Colon (tissue), 2 donors: Measurements from ENCODE around the gene DYNC1LI2.
"Not testable (repeated sequence)": the region's sequence is repeated elsewhere in the genome, so short reads cannot be mapped to it uniquely, and the experiment has no call there.

Experiments
- FAIRE-seq: peaks from 2 replicates; lab custom pipeline; 2012; peaks lifted over from hg19 to GRCh38; lab: Jason Lieb, UNC
- donor health status: control.
- donor health status: control.

Gene DYNC1LI2

DNA sequence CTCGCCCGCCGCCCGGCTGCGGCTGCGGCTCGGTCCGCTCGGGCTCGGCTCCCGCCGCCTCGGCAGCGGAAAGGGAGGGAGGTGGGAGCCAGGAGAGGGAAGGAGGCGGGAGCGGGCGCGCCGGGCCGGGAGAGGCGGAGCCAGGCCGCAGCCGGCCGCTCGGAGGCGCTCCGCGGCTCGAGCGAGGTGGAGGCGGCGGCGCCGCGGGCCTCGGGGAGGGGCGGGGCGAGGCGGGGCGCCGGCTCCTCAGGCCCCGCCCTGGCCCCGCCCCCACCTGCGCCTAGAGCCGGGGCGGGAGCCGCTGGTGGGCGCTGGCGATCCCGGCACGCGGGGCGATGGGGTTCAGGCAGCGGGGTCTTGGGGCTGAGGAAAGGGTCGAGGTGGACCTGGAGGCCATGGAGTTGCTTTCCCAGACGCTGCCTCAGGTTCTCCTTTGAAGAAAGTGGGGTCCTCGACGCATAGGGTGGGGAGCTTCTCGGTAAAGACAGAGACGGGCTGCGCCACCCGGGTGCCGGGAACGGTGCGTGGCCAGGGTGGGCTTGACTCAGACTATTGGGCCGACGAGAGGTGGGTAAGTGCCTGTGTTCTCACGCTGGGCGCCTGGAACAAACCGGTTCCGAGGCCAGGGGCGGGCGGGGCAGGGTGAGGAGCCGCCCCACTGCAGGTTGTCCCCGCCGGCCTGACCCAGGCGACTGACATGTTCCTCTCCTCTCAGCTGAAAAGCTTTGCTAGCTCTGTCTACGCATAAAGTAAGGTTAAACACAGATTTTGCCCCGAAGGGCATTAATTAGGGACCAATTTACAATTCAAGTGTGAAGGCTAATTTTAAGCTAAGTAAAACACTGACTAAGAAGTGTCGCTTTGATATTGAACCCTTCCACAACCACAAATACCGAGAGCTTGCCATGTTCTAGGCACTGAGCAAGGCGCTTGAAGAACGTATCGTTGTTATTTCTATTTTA lies 54.5 kb downstream of the DYNC1LI2 start, which contains the start of gene CMTM4:
Gene CMTM4 (minus strand): TSS at position 75 of the 962 bp plus-strand sequence. CDS start 218 bp downstream, outside the sequence.
- FAIRE-seq: no peak

DNA sequence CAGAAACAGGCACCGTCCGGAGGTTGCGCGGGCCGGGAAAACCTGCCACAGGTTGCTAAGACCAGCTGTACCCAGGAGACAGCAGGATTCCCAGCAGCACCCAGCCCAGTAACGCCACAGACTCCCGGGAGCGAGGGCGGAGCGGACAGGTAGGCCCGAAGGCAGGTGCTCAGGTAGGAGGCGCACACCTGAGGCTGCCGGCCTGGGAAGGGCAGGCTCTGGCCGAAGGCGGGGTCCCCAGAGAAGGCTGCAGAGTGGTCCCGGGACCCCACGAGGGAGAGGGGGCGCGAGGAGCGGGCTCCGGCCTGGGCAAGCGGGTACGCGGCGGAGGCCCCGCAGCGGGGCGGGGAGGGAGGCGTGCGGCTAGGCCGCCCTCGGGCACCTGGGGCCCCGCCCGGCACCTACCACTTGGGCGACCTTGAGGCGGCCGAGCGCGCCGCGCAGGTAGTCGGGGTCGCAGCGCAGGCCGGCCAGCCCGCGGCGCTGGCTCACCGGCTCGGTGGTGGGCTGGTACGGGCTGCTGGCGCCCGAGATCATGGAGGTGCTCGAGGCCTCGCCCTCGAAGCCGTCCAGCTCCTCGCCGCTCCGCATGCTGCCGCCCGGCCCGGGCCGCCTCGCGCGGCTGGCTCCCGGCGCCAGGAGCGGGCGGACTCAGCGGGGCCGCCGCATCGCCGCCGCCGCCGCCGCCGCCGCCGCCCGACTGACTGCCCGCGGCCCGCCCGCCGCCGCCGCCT lies 55.3 kb downstream of the DYNC1LI2 start:
- no peak for FAIRE-seq

DNA sequence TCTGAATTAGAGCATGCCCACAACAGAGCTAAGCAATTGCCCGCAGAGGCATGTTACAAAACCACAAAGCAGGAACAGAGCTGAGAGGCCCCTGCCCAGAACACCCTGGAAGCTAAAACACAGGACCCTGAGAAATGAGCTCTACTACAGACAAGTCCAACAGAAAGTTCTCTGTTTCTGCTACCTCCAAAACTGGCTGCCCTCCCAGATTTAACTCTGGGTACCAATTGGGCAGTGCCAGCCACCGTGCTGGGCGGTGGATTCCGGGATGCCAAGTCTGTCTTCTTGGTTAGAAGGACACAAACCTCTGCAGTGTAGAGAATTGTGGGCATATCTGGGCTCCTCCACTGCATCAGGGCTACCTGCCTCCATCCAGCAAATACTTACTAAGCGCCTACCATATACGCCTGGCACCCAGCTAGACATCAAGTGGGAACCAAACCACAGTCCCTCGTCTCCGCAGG lies 55.9 kb downstream of the DYNC1LI2 start:
- no peak for FAIRE-seq

DNA sequence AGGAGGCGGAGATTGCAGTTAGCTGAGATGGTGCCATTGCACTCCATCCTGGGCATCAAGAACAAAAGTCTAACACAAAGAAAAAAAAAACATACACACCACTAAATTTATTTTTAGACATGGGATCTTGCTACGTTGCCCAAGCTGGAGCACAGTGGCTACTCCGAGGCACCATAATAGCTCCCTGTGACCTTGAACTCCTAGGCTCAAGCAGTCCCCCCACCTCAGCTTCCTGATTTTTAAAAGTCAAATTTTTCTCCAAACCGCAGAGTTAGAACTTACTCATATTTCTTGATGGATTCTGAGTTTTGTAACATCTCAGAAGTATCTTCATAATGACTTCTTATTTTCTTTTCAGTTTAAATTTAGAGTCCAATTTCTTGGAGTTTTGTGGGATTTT lies 58.3 kb downstream of the DYNC1LI2 start:
- no peak for FAIRE-seq

DNA sequence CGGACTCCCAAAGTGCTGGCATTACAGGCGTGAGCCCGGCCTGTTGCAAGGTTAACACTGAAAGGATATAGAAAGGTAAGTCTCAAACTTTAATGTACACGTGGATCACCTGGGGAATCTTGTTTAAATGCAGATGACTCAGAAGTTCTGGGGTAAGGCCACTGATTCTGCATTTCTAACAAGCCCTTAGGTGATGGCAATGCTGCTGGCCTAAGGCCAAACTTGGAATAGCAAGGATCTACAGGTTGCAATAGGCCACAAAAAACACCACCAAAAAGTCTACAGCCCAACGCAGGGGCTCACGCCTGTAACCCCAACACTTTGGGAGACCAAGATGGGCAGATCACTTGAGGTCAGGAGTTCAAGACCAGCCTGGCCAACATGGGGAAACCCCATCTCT lies 59.1 kb downstream of the DYNC1LI2 start:
- no peak for FAIRE-seq

DNA sequence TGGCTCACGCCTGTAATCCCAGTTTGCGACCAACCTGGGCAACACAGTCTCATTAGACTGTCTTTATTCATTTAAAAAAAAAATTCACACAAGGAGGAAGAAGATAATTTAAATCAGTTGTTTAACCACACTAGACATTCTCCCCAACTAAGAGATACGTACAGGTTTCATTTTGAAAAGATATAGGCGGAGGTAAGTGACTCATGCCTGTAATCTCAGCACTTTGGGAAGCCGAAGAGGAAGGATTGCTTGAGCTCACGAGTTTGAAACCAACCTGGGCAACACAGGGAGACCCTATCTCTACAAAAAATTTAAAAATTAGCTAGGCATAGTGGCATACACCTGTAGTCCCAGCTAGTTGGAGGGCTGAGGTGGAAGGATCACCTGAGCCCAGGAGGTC lies 60.2 kb downstream of the DYNC1LI2 start:
- no peak for FAIRE-seq

DNA sequence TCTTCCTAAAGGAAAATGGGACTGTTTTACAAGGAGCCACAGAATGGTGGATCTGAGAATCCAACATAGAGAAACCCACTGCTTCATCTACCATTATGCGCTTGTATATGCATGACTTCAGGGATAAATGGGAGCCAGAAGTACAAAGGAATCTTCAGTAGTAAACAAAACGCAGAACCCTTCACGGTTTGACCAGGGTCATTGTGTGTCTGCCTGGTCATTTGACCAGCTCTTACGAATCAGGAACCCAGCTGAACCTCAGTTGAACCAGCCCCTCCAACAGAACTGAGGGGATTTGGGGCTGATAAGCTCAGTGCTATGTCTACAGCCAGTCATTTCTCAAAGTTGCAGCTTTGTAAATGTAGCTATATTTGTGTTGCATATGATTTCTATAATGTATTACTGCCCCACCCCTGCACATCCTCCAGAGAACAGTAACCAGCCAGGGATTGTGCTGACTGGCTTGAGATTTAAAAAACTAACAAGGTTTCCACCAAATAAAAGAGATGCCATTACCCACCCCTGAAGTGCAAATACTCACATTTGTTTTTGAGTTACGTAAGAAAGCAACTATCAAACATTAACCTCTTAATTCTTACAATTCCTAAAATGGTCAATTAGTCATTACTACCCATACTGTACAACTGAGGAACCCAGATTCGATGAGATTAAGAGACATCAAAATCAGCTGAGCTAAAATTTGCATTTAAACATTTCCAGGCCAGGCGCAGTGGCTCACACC lies 61.1 kb downstream of the DYNC1LI2 start:
- FAIRE-seq: no peak

DNA sequence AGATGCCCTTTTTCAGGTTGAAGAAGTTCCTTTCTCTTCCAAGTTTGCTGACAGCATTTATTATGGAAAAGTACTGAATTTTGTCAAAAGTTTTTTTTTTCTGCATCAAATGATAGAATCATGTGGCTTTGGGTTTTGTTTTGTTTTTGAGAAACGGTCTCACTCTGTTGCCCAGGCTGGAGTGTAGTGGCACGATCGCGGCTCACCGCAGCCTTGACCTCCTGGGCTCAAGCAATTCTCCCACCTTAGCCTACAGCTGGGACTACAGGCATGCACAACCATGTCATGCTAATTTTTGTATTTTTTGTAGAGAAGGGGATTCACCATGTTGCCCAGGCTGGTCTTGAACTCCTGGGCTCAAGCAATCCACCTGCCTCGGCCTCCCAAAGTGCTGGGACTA lies 62.1 kb downstream of the DYNC1LI2 start:
- no peak for FAIRE-seq

DNA sequence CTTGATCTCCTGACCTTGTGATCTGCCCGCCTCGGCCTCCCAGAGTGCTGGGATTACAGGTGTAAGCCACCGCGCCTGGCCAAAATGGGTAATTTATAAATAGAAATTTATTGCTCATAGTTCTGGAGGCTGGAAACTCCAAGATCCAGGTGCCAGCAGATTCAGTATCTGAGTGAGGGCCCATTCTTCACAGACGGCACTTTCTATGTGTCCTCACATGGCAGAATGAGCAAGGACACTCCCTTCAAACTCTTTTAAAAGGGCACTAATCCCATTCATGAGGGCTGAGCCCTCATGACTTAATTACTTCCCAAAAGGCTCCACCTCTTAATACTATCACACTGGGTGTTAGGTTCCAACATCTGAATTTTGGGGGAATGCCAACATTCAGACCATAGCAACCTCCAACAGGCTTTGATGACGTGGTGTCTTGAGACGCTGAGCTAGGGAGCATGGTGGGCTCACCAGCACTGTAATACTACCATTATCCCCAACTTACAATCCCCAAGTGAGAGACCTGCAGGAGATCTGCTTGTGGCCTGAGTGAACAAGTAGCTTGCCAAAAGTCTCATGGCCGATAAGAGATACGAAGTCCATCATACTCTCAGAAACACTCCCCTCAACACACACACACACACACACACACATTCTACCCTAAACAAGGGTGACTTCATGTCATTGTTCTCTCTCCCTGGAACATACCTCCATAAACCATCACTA lies 63.3 kb downstream of the DYNC1LI2 start:
- FAIRE-seq: no peak

DNA sequence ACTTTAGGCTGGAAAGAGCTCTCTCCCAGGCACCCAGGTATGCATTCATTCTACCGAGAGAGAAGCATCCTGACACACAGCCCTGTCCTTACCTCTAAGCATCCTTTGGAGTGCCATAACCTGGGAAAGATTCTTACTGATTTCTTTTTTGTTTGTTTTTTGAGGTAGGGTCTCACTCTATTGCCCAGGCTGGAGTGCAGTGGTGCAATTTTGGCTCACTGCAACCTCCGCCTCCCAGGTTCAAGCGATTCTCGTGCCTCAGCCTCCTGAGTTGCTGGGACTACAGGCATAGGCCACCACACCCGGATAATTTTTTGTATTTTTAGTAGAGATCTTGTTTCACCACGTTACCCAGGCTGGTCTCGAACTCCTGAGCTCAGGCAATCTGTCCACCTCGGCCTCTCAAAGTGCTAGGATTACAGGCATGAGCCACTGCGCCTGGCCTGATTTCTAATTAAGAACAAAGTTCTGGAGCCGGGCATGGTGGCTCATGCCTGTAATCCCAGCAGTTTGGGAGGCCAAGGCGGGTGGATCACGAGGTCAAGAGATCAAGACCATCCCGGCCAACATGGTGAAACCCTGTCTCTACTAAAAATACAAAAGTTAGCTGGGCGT lies 65.8 kb downstream of the DYNC1LI2 start:
- FAIRE-seq: not testable (repeated sequence)

DNA sequence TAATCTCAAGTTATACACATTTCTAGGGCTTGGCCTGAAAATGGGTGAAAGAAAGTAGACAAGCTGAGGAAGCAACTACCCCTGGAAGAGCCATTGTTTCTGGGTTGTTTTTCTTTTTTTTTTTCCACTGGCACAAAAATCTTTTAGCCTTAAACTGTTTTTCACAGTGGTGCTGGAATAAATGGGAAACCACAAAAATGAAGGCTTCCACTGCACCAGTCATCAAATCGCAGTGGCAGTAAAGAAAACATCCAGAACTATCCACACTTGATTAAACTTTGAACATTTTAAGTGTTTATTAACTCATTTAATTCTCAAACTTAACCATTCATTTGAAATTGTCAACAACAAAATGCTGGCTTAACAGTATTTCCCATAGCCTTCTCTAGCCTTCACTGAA lies 69.1 kb downstream of the DYNC1LI2 start:
- no peak for FAIRE-seq

DNA sequence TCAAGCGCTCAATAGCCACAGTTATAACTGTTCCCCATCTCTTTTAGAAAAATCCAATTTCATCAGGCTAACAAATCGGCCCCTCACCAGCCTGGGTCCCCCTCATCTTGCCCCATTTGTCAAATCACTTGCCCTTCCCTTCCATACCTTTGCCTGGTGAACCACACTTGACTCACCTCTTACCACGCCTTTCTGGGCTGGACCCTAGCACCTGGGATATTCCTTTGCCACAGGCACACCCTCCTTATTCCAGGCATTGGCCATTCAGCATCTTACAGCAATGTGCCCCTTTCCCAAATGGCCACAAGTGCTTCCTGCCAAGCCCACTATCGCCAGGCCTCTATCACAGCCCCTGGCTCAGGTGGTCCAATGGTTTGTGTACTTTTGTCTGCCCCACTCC lies 69.7 kb downstream of the DYNC1LI2 start:
- no peak for FAIRE-seq

DNA sequence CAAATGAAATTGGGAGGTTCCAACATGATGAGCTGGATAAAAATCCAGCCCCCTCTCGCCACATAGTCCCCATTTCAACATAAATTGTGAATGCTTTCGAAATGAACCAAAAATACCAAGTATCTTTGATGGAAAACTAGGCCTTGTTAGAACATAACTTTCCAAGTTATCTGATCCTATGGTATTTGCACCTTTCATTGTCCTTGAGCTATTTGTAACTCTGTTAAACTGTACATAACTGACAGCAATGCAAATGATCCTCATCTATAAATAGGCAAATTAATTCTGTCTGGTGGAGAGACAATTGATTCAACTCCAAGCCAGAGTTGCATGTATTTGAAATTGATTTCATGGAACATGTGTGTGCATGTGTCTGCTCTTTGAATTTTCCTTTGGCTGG lies 73.1 kb downstream of the DYNC1LI2 start:
- no peak for FAIRE-seq

DNA sequence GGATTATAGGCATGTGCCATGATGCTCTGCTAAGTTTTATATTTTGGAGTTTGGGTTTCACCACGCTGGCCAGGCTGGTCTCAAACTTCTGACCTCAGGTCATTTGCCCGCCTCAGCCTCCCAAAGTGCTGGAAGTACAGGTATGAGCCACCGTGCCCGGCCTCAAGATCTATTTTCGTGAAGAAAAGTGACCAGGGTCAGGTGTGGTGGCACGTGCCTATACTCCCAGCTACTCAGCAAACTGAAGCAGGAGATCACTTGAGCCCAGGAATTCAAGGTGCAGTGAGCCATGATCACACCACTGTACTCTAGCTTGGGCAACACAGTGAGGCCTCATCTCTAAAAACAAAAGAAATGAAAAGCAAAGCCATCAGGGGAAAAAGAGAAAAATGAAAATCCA lies 73.6 kb downstream of the DYNC1LI2 start:
- FAIRE-seq: no peak

DNA sequence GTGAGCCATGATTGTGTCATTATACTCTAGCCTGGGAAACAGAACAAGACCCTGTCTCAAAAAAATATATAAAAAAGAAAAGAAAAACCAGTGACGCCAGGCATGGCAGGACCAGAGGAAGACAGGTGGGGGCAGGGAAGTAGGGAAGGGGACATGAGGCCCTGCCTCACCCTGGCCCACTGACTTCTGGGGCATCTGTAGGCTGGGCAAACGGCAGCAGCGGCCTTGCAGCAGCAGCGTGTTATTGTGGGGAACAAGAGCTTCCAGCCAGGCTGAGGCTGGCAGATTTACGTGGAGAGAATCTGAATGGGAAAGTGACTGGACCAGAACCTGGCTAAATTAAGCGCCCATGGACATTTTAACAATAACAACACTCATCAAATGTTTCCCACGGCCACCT lies 74.2 kb downstream of the DYNC1LI2 start:
- no peak for FAIRE-seq

DNA sequence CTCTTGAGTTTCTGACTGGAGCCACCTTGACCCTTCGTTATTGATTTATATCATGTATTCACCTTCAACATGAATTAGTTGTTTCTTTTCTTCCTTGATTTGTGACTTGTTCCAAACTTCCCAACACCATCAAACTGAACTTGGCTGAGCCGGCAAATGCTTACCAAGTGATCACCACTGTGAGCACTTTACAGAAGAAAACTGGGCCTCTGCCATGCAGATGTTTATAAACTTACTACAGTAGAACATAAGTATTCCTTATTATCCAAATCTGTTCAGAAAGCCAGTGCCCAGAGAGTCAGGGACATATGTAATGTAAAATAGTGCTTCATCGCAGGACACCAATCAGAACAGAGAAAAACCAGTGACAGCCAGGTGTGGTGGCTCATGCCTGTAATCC lies 74.8 kb downstream of the DYNC1LI2 start:
- no peak for FAIRE-seq

DNA sequence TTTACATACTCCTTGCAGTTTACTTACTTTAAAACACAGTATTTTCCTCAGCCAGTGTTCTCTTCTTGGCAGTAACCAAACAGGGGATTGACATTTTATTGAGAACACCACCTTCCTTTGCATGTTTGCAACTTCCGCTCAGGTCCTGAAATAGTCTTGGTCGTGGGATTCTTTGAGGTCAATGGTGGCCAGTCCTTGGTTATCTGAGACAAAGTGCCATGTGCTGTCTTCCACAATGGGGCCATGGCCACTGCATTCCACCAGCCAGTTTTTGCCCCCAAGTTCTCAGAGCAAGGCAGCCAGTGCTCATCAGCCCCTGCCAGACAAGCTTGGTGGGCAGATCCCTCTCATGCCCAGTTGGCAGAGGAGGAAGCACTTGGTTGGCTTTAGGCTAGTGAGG lies 77.7 kb downstream of the DYNC1LI2 start:
- FAIRE-seq: no peak
